HFFc6 (cell line): ENCODE data around the gene MED27. TPM values are rescaled to one million over a fixed set of nuclear protein-coding genes. Genes with fewer than 3 reads are reported as not detected.
"Not testable (repeated sequence)": the region's sequence is repeated elsewhere in the genome, so short reads cannot be mapped to it uniquely, and the experiment has no call there.

Experiments used
- DNase-seq: peaks from one replicate; pipeline ENCODE4 v3.0.0-alpha.2; 2018
- H3K27ac Mint-ChIP-seq: 2 replicates; pipeline ENCODE4 v1.8.0; 2020; ENCODE audit warnings: mild to moderate bottlenecking, mixed read lengths
- H3K27me3 Mint-ChIP-seq: 2 replicates; pipeline ENCODE4 v1.8.0; 2021; ENCODE audit warnings: mild to moderate bottlenecking, moderate library complexity, mixed read lengths; ENCODE audit not compliant: insufficient read depth
- H3K36me3 Mint-ChIP-seq: 2 replicates; pipeline ENCODE4 v1.8.0; 2021; ENCODE audit warnings: low read depth, mixed read lengths
- H3K4me1 Mint-ChIP-seq: 2 replicates; pipeline ENCODE4 v1.8.0; 2020; ENCODE audit warnings: low read depth, mixed read lengths
- H3K4me3 Mint-ChIP-seq: 2 replicates; pipeline ENCODE4 v1.8.0; 2020; ENCODE audit warnings: mild to moderate bottlenecking, moderate library complexity, mixed read lengths
- H3K9me3 Mint-ChIP-seq: 2 replicates; pipeline ENCODE4 v1.8.0; 2020; ENCODE audit warnings: mild to moderate bottlenecking, mixed read lengths
- total RNA-seq, 6 experiments: library from RNA; stranded (reverse); fragmentation: NEBNext Ultra II Directional; extraction: Animal tissue kit (Norgen Biotek cat#: 25700); gene quantifications; 2 replicates in 1 of 6; 3 replicates in 5 of 6; pipeline ENCODE4 v1.2.3, GENCODE V29; 2021
- TF ChIP-seq, protein P1 (sequence below): fragments of 200-600 bp; sonication (generic); IDR thresholded peaks from 2 replicates; pipeline ENCODE4 v1.5.0; 2021; ENCODE audit warnings: antibody characterized with exemption, mild to moderate bottlenecking

Gene MED27
- total RNA-seq, 6 experiments from 2014 or later, result 30.2 to 37.7 (median 32.7) TPM

DNA sequence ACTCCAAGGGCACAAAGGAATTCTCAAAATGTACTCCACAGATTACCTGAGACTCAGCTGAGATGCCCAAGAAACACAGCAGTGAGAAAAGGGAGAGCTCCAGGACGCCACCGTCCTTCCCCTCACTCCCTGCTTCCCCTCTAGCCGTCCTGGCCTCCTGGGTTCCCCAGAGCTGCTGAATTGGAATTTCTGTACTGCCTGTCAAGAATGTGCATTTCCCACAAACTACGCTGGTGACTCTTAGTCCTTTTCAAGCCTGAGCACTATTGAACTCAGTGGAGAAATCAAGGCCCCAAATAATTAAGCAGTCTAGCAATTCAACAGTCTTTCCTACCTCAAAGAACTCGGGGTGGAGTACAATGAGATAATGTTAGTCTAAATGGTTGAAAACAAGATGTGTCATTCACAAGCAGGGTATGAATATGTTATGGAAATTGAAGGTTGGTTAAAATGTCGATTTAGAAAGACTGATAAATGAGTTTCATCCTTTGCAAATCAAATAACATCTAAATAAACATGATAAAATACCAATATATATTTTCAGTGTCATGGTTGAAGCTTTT is 153.2 kb downstream of the MED27 start:
- H3K27me3 Mint-ChIP-seq, result no peaks in the 10 kb centered on the region
- no peak for DNase-seq
- H3K36me3 Mint-ChIP-seq, result no peaks in the 10 kb centered on the region; the same call in 1 of the 2 replicates

DNA sequence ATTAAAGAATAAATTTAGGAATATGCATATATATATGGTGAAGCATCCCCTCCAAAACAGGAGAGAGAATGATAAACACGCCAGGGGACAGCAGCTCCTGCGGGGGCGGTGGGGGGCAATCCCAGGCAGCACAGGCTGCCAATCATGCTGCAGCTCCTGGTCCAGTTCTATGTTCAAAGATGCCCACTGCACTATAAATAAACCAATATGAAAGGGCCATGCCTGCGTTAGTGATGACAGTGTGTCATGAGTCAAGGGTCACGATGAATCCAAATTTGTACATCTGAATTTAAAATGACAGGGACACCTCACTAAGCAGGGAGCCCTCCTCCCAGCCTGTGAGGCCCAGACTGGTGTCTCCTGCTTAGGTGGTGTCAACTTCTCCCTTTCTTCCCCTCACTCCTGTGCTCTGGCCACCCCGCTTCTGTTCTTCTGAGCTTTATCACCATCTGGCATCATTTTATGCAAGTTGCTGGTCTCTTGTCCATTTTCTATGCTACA is 153.9 kb downstream of the MED27 start:
- no peak for DNase-seq
- Mint-ChIP-seq H3K27me3 (no peaks in the 10 kb centered on the region), H3K36me3 (no peaks in the 10 kb centered on the region; the same call in 1 of the 2 replicates), H3K27ac (no peak overlapping the region), H3K4me1 (peaks cover 6% of the 10 kb centered on the region), H3K4me3 (no peak overlapping the region), H3K9me3 (no peaks in the 10 kb centered on the region)
- TF ChIP-seq, protein P1, sequence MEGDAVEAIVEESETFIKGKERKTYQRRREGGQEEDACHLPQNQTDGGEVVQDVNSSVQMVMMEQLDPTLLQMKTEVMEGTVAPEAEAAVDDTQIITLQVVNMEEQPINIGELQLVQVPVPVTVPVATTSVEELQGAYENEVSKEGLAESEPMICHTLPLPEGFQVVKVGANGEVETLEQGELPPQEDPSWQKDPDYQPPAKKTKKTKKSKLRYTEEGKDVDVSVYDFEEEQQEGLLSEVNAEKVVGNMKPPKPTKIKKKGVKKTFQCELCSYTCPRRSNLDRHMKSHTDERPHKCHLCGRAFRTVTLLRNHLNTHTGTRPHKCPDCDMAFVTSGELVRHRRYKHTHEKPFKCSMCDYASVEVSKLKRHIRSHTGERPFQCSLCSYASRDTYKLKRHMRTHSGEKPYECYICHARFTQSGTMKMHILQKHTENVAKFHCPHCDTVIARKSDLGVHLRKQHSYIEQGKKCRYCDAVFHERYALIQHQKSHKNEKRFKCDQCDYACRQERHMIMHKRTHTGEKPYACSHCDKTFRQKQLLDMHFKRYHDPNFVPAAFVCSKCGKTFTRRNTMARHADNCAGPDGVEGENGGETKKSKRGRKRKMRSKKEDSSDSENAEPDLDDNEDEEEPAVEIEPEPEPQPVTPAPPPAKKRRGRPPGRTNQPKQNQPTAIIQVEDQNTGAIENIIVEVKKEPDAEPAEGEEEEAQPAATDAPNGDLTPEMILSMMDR, result no peak

More for the DNA sequence above, 153.2 kb downstream of the MED27 start:
- TF ChIP-seq, protein P1, result no peak
- Mint-ChIP-seq H3K27ac (no peak overlapping the region), H3K4me3 (no peak overlapping the region), H3K4me1 (peaks cover 6% of the 10 kb centered on the region), H3K9me3 (no peaks in the 10 kb centered on the region)

DNA sequence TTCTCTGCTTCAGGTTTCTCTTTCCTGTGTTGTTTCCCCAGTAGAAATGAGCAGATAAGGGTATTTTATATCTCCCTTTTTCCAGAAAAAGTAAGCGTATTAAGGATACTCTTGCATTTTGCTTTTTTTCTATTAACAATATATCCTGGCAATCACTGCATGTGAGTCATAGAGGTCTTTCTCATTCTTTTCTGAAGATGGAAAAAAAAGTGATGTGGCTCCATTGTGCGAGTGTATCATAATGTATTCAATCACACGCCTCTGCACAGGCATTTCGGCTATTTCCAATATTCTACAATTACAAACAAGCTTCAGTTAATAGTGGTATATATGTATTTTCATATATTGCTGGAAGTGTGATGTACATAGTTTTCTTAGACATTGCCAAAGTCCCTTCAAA is 155.9 kb downstream of the MED27 start:
- H3K4me1 Mint-ChIP-seq, result peaks cover 12% of the 10 kb centered on the region
- DNase-seq, result no peak
- no peak overlapping the region for H3K27ac Mint-ChIP-seq
- no peaks in the 10 kb centered on the region for H3K9me3 Mint-ChIP-seq
- H3K27me3 Mint-ChIP-seq, result no peaks in the 10 kb centered on the region
- H3K4me3 Mint-ChIP-seq, result no peak overlapping the region
- H3K36me3 Mint-ChIP-seq, result no peaks in the 10 kb centered on the region
- TF ChIP-seq, protein P1, result no peak

DNA sequence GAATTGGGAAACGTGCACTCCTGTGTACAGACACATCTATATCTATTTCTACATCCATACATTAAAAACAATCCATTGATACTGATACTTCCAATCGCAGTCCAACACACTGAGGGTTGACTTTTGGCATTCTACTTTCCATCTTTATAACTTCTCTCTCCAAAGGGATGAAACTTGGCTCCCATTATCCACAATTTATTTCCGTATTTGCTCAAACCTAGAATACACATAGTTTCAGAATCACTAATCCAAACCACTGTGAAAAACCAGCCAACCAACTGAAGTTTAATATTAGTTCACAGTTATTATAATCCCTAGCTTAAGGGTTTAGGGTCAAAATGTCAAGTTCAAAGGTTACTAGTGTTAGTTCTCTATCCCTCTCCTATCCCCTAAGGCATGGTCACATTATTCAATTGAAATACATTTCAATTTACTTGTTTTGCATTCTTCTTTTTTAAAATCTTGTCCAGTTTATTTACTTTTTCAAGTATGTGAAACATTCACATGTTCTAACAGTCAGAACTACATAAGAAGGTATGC is 156.5 kb downstream of the MED27 start:
- no peak overlapping the region for H3K4me3 Mint-ChIP-seq
- peaks cover 12% of the 10 kb centered on the region for H3K4me1 Mint-ChIP-seq
- TF ChIP-seq, protein P1, result no peak
- H3K9me3 Mint-ChIP-seq, result no peaks in the 10 kb centered on the region
- no peak for DNase-seq
- H3K36me3 Mint-ChIP-seq, result no peaks in the 10 kb centered on the region
- no peak overlapping the region for H3K27ac Mint-ChIP-seq
- no peaks in the 10 kb centered on the region for H3K27me3 Mint-ChIP-seq

DNA sequence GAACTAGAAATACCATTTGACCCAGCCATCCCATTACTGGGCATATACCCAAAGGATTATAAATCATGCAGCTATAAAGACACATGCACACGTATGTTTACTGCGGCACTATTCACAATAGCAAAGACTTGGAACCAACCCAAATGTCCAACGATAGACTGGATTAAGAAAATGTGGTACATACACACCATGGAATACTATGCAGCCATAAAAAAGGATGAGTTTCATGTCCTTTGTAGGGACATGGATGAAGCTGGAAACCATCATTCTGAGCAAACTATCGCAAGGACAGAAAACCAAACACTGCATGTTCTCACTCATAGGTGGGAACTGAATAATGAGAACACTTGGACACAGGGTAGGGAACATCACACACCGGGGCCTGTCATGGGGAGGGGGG is 158.0 kb downstream of the MED27 start:
- not testable (repeated sequence) for H3K36me3 Mint-ChIP-seq, H3K9me3 Mint-ChIP-seq, H3K4me3 Mint-ChIP-seq, DNase-seq, H3K27ac Mint-ChIP-seq, H3K27me3 Mint-ChIP-seq
- peaks cover 12% of the 10 kb centered on the region for H3K4me1 Mint-ChIP-seq

DNA sequence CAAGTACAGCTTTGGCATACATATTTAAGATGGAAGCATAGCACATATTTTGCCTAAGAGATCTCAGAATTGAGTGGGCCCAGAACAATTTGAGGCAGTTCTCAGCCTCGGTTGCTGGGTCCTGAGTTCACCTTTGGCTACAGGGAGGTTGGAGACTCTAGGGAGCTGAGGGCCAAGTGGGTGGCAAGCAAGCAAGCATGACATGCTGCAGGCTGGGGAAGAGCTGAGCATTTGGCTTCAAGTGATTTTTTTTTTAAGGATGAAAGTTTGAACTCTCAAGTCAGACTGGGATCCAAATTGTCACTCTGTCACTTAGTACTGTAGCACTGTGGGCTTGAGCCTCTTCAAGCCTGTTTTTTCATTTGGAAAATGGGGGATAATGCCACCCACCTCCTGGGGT is 160.5 kb downstream of the MED27 start:
- Mint-ChIP-seq H3K4me1 (peaks cover 28% of the 10 kb centered on the region), H3K4me3 (no peak overlapping the region), H3K27ac (no peak overlapping the region), H3K9me3 (no peaks in the 10 kb centered on the region), H3K36me3 (no peaks in the 10 kb centered on the region), H3K27me3 (no peaks in the 10 kb centered on the region)
- TF ChIP-seq, protein P1, result no peak
- DNase-seq, result no peak
